NCI-H2227 treated with DMSO at 0.1 percent for 48 hours (cell line): Measurements from ENCODE around the gene CDC20B.
A peak's percentile ranks its signal among the peaks of the same experiment; 100 is the strongest.

Experiments
- DNase-seq: peaks from one replicate; lab custom pipeline; 2025; lab: John Stamatoyannopoulos, UW

The CDC20B gene

GRCh38 chr5:55172937-55173686 lies at the start of gene CDC20B:
CDC20B (minus strand) TSS chr5:55173177; CDS start chr5:55173000, 177 bp downstream.
- peak; percentile 56 for DNase-seq

- DNase-seq = no peak
Measured at GRCh38 chr5:55222092-55222984, 49.4 kb upstream of the CDC20B start.

GRCh38 chr5:55220433-55221185 lies 47.6 kb upstream of the CDC20B start:
- DNase-seq = no peak

GRCh38 chr5:55219770-55220169 lies 46.8 kb upstream of the CDC20B start:
- no peak for DNase-seq

- no peak for DNase-seq
Measured at GRCh38 chr5:55218967-55219366, 46.0 kb upstream of the CDC20B start.

GRCh38 chr5:55211184-55211874 lies 38.4 kb upstream of the CDC20B start:
- DNase-seq = no peak

- no peak for DNase-seq
Measured at GRCh38 chr5:55205001-55205400, 32.0 kb upstream of the CDC20B start.

GRCh38 chr5:55191165-55191564 lies 18.2 kb upstream of the CDC20B start:
- DNase-seq = no peak

- no peak for DNase-seq
Measured at GRCh38 chr5:55188656-55189540, 15.9 kb upstream of the CDC20B start.

GRCh38 chr5:55187370-55187769 lies 14.4 kb upstream of the CDC20B start:
- no peak for DNase-seq

- no peak for DNase-seq
Measured at GRCh38 chr5:55180016-55180415, 7.0 kb upstream of the CDC20B start.

- no peak for DNase-seq
Measured at GRCh38 chr5:55177078-55177477, 4.1 kb upstream of the CDC20B start.

- DNase-seq = peak; percentile 25
Measured at GRCh38 chr5:55176176-55176818, 3.3 kb upstream of the CDC20B start.

GRCh38 chr5:55175781-55176175 lies 2.8 kb upstream of the CDC20B start:
- no peak for DNase-seq

GRCh38 chr5:55173687-55174230 lies 782 bp upstream of the CDC20B start:
- DNase-seq = peak; percentile 46

- peak; percentile 60 for DNase-seq
Measured at GRCh38 chr5:55172051-55172899, 702 bp downstream of the CDC20B start.

- DNase-seq = no peak
Measured at GRCh38 chr5:55171471-55171870, 1.5 kb downstream of the CDC20B start.

- DNase-seq = no peak
Measured at GRCh38 chr5:55162666-55163065, 10.3 kb downstream of the CDC20B start.
